H1 (cell line): ENCODE data around the gene OLFM3.

Experiments
- BACH1 ChIP-seq: IDR thresholded peaks from 2 replicates; pipeline ENCODE4 v1.6.1; 2012; ENCODE audit warnings: low read length, improper control_type of control experiment
- BCL11A ChIP-seq, 2 experiments: IDR thresholded peaks; one replicate each; pipeline ENCODE4 v1.6.1; 2011; ENCODE audit warnings: low read depth in 2 of 2, low read length in 2 of 2, mild to moderate bottlenecking in 2 of 2
- CBX5 ChIP-seq: fragments of 300-800, 300-1000 bp; sonication (generic); IDR thresholded peaks from 2 replicates; pipeline ENCODE4 v1.7.1; 2016; ENCODE audit warnings: antibody characterized with exemption, low read length, low read depth
- EP300 ChIP-seq, 2 experiments: IDR thresholded peaks; 1 replicate in 1 of 2; 2 replicates in 1 of 2; pipeline ENCODE4 v1.6.1; 2011 to 2012; ENCODE audit warnings: low read depth in 2 of 2, low read length in 2 of 2, mild to moderate bottlenecking in 2 of 2, borderline replicate concordance in 1 of 2, inconsistent platforms in 1 of 2, moderate library complexity in 1 of 2
- JUN ChIP-seq: IDR thresholded peaks from 2 replicates; pipeline ENCODE4 v1.6.1; 2011; ENCODE audit warnings: low read depth, mild to moderate bottlenecking, improper control_type of control experiment, low read length
- POLR2AphosphoS5 ChIP-seq: IDR thresholded peaks from 2 replicates; pipeline ENCODE4 v1.6.1; 2011; ENCODE audit warnings: low read depth, low read length
- RFX5 ChIP-seq: IDR thresholded peaks from 2 replicates; pipeline ENCODE4 v1.6.1; 2011; ENCODE audit warnings: low read depth, low read length, improper control_type of control experiment, borderline replicate concordance
- TBP ChIP-seq: IDR thresholded peaks from 2 replicates; pipeline ENCODE4 v1.6.1; 2011; ENCODE audit warnings: low read depth, low read length, improper control_type of control experiment
- TF ChIP-seq, protein P1 (sequence below), 3 experiments: IDR thresholded peaks; 1 replicate in 2 of 3; 2 replicates in 1 of 3; pipeline versions ENCODE4 v1.5.1 to v1.6.1; 2011; ENCODE audit warnings: low read length in 3 of 3, mild to moderate bottlenecking in 3 of 3, inconsistent platforms in 2 of 3, low read depth in 1 of 3, moderate library complexity in 1 of 3; ENCODE audit not compliant: insufficient read depth in 1 of 3; ENCODE audit errors: control extremely low read depth in 1 of 3
- TF ChIP-seq, protein P2 (sequence below): IDR thresholded peaks from 2 replicates; pipeline ENCODE4 v1.6.1; 2012; ENCODE audit warnings: low read length, inconsistent platforms
- TF ChIP-seq, protein P3 (sequence below): IDR thresholded peaks from 2 replicates; pipeline ENCODE4 v1.6.1; 2011; ENCODE audit warnings: low read length, improper control_type of control experiment

DNA sequence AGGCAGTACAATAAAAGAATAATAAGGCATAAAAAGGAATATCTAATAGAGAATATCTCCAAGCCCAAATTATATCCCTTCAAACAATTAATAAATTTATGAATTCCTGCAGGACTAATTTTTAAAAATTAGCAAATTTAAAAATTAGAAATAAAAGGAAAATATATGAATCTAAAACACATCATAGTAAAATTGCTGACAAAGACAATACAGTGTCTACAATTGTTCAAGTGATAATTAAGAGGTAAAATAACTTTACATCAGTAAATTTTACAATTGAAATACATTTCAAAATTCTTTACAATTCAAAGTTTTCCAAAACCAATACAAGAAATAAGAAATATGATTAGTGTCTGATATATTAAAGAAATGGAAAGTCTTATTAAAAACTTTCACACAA lies 22.8 kb upstream of the OLFM3 start:
- TF ChIP-seq, protein P1, sequence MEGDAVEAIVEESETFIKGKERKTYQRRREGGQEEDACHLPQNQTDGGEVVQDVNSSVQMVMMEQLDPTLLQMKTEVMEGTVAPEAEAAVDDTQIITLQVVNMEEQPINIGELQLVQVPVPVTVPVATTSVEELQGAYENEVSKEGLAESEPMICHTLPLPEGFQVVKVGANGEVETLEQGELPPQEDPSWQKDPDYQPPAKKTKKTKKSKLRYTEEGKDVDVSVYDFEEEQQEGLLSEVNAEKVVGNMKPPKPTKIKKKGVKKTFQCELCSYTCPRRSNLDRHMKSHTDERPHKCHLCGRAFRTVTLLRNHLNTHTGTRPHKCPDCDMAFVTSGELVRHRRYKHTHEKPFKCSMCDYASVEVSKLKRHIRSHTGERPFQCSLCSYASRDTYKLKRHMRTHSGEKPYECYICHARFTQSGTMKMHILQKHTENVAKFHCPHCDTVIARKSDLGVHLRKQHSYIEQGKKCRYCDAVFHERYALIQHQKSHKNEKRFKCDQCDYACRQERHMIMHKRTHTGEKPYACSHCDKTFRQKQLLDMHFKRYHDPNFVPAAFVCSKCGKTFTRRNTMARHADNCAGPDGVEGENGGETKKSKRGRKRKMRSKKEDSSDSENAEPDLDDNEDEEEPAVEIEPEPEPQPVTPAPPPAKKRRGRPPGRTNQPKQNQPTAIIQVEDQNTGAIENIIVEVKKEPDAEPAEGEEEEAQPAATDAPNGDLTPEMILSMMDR (IDR thresholded peaks at IDR 0.05; ENCODE audit: control extremely low read depth in 1 of 3, insufficient read depth in 1 of 3, low read depth in 1 of 3, low read length in 3 of 3) = no peak
- TF ChIP-seq BCL11A (IDR thresholded peaks at IDR 0.05; ENCODE audit: low read depth in 2 of 2, low read length in 2 of 2) (no peak), RFX5 (no peak), TBP (no peak), EP300 (IDR thresholded peaks at IDR 0.05; ENCODE audit: borderline replicate concordance in 1 of 2, low read depth in 2 of 2, low read length in 2 of 2) (no peak), JUN (no peak), BACH1 (no peak), POLR2AphosphoS5 (no peak), CBX5 (no peak)
- TF ChIP-seq, protein P2, sequence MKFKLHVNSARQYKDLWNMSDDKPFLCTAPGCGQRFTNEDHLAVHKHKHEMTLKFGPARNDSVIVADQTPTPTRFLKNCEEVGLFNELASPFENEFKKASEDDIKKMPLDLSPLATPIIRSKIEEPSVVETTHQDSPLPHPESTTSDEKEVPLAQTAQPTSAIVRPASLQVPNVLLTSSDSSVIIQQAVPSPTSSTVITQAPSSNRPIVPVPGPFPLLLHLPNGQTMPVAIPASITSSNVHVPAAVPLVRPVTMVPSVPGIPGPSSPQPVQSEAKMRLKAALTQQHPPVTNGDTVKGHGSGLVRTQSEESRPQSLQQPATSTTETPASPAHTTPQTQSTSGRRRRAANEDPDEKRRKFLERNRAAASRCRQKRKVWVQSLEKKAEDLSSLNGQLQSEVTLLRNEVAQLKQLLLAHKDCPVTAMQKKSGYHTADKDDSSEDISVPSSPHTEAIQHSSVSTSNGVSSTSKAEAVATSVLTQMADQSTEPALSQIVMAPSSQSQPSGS = no peak
- TF ChIP-seq, protein P3, sequence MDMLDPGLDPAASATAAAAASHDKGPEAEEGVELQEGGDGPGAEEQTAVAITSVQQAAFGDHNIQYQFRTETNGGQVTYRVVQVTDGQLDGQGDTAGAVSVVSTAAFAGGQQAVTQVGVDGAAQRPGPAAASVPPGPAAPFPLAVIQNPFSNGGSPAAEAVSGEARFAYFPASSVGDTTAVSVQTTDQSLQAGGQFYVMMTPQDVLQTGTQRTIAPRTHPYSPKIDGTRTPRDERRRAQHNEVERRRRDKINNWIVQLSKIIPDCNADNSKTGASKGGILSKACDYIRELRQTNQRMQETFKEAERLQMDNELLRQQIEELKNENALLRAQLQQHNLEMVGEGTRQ = no peak
